HG03342 (cell line): ENCODE results near the gene CGNL1.

ENCODE experiments used
- ATAC-seq: cut with Tn5 transposase; IDR thresholded peaks from one replicate; pipeline ENCODE4 v1.9.1; 2021; ENCODE audit warnings: mild to moderate bottlenecking, moderate library complexity; ENCODE audit not compliant: unreplicated experiment

Gene CGNL1

DNA sequence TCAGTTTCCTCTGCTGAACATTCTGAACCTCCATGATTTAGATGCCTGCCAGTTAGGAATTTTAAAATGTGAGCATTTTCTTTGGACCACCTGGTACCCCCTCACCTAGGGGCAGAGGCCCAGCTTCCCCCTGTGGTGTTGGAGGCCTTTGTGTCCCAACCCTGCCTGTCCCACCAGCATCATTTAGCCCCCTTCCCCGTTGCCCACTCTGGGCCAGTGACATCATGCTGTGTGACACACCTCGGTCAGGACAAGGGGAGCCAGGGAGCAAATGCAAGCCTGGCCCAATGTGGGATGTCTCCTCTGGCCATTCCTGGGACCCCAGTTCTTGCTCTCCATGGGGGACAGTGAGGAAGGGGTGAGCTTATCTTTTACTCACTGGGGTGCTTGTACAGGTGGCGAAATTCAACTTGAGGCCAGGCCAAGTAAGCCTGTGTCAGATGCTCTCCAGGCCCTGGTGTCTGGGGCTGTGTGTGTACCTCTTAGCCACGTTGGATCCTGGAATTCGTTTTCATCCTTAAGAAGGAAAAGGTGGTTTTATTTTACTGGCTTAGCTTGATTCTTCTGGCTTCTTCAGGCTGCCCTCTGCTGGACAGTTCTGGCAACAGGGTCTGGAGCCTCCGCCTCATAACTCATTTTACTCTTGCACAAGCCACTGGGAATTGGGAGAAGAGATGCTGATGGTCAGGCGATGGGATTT is 165.7 kb downstream of the CGNL1 start:
- ATAC-seq: no peak

DNA sequence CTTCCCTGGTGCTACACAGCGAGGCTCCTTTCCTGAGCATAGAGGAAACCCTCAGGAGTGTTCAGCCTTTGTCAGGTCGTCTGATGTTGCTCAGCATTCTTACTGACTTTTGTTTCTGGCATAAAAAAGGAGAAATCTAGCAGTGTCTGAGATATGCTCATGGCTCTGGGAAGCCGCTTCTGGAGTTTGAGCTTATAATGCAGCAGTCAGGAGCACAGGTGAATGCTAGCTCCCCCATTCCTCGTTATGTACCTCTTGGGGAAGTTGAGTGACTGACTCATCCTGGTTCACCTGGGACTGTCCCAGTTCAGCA is 166.2 kb downstream of the CGNL1 start:
- no peak for ATAC-seq

DNA sequence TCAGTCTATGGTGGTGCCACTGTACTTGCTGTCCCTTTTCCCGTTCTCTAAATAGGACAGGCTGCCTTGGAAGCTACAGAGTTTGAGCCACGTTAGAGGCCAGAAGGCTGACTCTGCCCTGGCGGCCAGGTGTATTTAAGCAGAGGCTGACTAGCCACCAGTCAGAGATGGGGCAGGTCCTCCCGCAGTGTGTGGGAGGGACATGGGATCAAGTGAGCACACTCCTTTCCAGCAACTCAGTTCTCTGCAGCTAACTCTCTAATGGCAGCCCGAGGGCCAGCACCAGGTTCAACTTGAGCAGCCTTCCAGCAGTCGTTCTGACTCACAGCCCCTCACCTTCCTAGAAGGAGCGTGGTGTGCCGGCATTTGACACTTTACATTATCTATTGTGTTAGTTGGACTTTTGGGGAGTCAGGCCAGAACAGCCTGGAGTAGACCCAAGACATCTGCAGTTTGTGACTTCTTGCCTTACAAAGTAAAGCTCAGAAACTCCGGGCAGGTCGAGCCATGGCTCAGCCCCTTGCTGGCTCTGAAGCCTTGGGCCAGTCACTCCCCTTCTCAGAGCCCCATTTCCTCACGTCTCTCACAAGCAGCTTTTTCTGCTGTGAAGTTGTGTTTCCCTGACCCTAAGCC is 168.7 kb downstream of the CGNL1 start:
- no peak for ATAC-seq

DNA sequence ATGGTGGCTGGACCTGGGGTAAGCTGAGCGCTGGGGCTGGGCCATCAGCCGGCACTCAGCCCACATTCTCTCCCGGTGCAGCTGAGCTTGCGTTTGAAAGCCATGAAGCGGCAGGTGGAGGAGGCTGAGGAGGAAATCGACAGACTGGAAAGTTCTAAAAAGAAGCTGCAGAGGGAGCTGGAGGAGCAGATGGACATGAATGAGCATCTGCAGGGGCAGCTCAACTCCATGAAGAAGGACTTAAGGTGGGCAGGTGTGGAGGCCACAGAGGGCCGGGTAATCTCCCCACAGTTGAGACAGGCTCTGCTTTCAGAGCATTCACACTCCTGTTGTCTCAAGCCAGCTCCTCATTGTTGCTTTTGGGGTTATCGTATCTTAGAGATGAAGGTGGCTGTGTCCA is 169.7 kb downstream of the CGNL1 start:
- ATAC-seq: no peak

DNA sequence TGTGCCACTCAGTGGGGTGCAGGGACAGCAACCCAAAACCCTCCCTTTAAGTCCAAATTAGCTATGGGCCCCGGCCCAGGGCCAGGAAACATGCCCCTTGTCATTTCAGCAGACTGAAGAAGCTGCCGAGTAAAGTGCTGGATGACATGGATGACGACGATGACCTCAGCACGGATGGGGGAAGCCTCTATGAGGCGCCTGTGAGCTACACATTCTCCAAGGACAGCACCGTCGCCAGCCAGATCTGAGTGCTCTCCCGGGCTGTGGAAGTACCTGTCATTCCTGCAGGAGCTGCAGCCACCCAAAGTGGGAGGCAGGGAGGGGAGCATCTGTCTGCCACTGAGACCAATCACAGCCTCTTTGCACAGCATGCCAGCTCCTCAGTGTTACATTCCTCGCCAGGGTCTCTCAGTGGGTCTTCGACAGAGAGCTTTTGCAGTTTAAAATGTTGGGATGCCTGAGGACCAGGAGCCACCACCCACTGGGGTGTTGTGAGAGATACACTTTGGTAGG is 171.0 kb downstream of the CGNL1 start:
- ATAC-seq: no peak

DNA sequence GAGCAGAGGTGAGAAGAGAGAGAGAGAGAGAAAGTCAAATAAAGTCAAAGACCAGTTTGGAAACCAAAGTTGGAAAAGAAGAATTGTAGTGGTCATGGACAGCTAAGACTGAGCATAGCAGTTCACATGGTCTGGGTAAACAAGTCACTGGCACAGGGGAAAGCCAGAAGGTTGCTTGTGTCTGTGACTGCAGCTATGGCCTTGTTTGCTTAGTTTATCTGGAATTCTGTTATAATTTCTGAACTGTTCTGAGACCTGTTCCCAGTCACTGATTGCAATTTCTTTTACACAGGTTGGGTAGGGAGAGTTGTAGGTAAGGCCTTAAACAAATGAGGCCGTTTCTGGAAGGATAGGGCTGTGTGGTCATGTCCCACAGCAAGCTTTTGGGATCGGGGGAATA is 172.0 kb downstream of the CGNL1 start:
- ATAC-seq: no peak

DNA sequence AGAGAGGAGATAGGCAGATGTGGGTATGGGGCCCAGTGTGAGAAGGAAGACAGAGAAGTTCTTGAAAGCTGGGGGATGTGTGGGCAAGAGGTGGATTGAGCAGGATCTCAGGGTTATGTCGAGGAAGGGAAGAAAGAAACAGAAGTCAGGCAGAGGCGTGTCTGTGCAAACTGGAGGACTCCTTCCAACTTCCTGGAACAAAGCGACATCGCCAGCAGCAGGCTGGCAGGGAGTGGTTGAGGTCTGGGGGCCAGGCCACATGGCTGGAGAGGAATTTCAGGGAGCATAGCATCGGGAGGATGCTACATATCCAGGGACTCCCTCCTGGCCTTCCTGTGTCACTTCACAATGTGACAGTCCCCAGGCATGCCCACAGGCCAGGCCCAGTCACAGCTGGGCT is 172.5 kb downstream of the CGNL1 start:
- ATAC-seq: no peak

DNA sequence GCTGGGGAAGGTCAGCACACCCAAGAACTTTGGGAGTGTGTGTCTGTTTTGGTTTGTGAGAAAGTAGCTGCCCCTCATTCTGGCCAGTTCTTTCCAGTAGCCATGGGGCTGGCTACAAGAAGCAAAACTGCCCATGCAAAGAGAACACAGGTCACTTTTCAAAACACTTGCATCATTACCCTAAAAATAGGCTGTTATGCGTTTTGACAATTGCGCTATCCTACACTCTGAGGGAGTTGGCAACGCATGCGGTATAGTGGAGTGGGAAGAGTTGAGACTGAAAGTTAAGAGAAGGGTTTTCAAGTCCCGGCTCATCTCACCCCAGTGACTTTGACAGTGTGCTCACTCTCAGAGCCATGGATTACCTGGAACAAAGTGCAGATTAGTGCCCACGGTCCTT is 173.6 kb downstream of the CGNL1 start:
- no peak for ATAC-seq

DNA sequence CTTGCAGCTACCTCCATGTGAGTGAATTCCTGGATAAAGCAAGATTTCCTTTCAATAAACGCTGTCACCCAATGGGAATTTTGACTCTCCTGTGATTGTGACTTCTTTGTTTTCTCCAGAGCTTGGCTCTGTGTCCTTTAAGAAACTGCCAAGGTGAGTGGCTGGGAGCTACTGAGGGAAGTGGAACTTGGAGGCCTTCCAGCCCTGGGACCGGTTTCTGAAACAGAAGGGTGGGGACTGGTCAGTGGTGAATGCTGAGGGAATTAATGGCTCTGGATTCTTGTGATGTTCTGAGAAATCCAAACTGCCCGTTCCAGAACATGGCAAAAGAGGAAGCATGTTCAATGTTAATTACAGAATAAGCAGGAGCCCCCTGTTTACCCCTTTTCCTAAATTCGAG is 174.3 kb downstream of the CGNL1 start:
- ATAC-seq: no peak

DNA sequence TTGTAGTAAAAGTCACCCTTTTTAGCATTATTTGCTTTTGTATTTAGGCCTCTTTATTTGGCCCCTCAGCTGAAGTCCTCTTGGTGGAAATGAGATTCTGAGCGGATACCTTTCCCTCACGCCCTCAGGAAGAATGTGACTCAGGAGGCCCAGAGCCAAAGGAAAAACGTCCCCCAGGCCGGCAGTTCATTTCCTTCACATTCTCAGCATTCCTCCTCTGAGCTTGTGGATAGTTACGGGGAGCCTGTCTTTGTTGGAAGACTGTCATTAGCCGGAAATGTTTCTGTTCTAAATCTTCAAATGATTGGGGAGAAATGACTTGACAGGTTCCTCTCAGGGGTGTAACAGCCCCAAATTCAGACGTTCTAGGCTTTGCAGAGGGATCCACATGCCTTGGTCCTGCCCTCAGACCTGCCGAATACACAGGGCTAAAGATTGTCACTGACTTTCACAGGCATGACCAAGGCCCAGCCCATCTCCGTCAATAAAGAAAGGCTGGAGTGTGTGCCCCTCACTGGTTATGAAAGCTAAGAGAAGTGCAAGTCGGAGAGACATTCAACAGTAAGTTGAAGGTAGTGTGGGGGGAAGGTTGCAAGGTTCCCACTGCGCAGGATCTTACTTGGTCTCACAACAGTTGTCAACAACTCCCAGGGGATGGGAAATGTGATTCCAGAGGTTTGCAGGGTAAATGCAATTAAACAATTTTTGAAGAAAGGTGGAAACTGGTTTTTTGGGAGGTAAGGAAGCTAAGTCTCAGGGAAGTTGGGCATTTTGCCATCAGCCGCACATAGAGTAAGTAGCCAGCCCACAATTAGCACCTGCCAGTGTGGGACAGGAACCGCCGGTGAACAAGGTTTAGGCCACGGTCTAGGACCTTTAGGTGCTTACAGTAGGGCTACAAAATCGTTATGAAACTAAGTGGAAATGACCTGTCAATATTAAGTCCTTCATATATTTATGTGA is 175.7 kb downstream of the CGNL1 start:
- ATAC-seq: no peak

DNA sequence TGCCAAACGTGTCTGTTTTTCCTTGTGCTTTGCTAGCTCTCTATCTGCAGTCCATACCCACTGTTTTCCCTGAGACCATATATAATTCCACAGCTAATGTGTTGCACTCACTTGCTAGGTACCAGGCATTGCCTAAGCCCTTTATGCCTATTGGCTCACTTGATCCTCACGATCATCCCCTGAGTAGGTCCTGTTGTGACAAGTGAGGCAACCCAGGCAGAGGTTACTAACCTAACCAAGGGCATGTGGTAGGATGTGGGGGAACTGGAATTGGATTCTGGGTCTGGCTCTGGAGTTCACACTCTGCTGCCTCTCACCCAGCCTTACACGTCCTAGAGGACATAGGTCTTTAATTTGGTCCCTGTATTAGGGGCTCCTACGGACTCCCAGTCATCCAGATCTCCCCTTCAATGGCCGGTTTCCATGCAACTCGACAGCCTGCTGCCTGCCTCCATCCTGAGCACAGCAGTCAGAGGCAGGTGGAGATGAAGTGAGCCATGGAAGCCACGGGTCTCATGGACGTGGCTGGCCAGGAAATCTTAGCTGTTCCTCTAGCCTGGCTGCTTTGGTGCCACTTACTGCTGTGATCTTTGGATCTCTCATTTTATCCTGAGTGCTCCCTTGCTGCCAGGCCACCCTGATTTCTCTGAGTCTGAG is 176.5 kb downstream of the CGNL1 start:
- no peak for ATAC-seq

DNA sequence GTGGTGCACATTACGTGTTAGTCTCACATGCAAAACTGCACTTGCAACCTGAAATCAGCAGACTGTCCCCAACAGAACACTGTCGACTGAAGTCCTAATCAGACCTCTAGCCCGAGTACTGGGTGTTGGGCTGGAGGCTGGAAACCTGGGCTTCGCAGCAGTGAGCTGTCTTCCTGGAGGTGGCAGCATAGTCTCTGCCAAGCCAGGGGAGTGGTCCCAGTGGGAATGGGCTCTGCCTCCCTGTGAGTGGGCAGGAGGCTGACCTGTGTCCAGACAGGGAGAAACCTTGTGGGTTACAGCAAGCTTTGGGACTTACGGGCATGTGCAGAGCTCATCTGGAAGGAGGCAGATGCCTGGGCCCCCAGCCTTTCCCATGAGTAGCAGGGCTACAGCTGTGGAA is 177.2 kb downstream of the CGNL1 start:
- ATAC-seq: no peak

DNA sequence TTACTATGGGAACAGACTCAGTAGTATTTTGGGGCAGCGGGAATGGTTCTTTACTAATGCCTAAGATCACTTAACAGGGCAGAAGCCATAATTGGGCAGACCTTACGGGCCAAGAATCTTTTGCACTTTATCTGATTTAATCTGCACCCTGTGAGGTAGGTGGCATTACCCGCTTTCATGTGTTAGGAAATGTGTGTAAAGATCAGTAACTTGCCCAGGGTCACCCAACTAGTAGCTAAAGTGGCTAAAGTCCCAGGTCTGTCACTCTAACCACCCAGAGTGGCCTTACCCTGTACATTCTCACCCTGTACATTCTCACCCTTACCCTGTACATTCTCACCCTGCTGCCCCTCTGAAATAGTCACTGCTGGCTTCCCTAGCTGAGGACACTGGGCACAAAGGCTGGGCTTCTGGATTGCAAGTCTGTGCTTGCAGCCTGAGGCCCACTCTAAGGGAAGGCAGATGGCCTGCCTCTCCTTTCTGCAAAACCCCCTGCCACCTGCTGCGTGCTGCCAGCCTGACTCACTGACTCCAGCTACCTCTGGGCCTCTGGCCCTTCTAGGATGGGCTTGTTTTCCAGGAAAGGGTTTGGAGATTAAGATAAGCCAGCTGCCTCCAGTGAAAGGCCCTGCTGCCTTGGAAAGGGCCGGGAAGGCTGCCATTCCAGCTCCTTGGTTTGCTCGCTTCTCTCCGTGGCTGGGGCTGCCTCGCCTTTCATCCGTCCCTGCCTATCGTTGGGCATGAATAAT is 177.9 kb downstream of the CGNL1 start:
- no peak for ATAC-seq

DNA sequence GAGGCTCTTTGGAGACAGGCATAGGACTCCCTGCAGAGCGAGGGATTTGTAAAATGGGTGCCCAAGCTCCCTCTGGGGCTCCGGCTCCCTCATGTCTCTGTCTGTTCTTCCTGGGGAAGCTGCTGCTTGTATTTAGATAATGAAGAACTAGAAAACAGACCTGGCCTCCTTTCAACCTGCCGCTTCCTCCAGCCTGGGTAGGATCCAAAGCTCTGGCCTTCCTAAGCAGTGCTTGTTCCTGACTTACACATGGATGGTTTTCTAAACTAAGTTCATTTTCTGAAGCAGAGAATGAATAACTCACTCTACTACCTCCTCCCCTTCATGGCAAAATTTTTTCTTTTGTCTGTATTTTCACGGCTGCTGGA is 178.5 kb downstream of the CGNL1 start:
- no peak for ATAC-seq

DNA sequence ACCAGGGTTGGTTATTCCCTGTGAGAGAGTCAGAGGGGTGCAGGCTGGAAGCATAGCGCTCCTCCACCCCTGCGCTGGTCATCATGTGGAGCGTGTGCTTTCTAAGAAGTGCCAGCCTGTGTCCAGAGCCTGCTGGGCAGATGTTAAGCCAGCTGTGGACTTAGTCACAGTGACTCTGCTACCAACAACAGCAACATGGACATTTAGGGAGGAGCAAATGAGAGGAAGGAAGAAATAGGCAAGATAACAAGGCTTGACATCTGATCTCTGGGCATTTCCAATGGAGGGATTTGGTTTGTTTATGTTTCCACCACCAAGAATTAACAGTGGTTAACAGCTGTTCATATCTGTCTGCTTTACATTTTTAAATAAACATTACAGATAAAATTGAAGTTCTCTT is 179.0 kb downstream of the CGNL1 start:
- no peak for ATAC-seq

DNA sequence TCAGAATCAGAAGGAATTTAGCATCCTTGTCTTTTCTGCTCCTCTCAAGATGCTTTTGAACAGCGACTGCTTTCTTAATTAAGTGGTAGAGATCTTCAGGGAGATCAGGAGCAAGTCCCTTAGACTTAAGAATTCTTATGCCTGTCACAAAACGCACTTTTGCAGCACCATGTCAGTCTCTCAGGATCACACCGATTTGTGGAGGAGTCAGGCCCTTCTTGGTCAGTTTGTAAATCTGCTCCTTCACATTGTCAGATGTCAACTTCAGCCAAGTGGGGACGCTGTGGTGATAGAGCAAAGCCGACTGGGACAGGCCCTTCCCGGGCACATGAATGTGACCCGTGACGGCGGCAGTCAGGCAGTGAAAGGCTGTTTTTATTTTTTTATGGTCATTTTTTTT is 179.7 kb downstream of the CGNL1 start:
- ATAC-seq: no peak

DNA sequence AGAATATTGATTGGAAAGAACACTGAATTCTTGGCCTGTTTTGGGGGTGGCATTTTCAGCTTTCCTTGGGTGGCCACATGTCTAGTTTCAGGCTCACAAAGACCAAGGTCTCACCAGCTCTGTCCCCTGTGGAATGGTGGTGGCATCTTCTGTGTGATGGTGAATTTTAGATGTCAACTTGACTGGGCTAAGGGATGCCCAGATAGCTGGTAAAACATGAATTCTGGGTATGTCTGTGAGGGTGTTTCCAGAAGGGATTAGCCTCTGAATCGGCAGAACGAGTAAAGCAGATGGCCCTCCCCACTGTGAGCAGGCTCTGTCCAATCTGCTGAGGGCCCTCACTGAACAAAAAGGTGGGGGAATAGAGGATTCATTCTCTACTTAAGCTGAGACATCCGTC is 181.0 kb downstream of the CGNL1 start:
- ATAC-seq: no peak

DNA sequence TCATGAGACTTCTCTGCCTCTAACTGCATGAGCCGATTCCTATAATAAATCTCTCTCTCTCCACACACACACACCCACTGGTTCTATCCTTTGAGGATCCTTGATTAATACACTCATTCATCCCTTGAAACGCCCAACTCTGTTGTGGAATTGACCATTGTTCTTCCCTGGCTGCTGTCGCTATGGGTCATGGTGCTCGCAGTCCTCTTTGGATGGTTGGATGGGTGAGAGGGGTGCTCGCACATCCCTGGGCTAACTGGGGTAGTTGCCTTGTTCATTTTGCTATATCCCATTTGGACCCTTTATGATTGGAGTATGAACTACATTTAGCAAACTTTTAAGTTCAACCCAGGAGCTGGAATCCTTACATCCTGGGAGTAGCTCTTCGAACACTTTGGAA is 181.5 kb downstream of the CGNL1 start:
- ATAC-seq: no peak

DNA sequence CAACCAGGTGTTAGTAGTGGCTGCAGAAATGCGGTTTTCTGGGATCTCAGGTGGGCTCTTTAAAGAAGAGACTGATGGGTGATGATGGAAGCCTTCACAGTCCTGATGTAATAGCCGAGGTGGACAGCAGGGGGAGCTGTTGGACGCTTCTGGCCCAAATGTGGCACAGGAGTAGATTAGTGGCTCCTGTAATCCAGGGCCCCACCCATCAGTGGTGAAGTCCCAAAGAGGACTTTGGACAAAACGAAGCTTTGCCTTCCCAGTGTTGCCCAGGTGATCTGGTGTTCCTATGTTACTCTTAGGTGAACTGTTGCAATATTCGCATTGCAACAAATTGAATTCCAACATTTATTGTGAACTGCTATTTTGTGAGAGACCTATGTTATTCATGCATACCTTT is 183.6 kb downstream of the CGNL1 start:
- ATAC-seq: no peak

DNA sequence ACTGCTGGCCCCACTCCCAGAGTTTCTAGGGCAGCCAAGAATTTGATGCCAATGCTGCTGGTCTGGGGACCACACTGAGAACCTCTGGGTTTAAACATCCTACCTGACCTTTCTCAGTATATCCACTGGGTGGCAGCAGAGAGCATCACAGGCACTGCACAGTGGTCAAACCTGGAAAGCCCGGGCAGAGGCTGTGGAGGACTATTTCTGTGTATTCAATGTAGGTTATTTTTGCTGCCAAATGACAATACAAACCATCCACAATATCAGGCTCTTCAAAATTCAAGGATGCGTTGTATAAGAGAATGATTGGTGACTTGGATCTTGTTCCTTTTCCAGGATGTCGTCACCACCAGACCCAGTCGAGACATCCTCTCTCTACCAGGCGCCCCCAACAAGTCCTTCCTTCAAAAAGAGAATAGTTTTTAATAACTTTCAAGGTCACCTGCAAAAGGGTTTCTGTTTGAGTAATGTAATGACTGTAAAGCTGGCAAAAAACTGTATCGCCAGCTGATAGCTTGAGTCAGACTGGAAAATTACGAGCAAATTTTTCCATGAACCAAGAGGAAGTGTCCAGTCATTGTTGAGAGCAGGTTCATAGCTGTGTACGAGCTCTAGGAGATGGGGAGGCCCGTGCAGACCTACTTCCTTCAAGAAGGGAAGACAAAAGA is 184.9 kb downstream of the CGNL1 start:
- peak; percentile 69 for ATAC-seq
